Fibroblast of the aortic adventitia (primary cell): ENCODE measurements around the gene RSRC2. TPM values are rescaled to one million over a fixed set of nuclear protein-coding genes. Genes with fewer than 3 reads are reported as not detected.
"Not testable (repeated sequence)": the region's sequence is repeated elsewhere in the genome, so short reads cannot be mapped to it uniquely, and the experiment has no call there.

Experiments used
- DNase-seq: peaks from one replicate; pipeline ENCODE4 v3.0.0-alpha.2; 2010; ENCODE audit warnings: low read depth
- H3K4me3 ChIP-seq: 2 replicates; pipeline ENCODE4 v1.5.1; 2011; ENCODE audit warnings: low read depth, mild to moderate bottlenecking, control low read depth, low read length, moderate library complexity
- total RNA-seq: library from RNA; depleted of rRNA; stranded (reverse); fragments of >200 nt; gene quantifications from 2 replicates; pipeline ENCODE4 v1.2.3, GENCODE V29; 2012; ENCODE audit warnings: low replicate concordance
- TF ChIP-seq, protein P1 (sequence below): IDR thresholded peaks from 2 replicates; pipeline ENCODE4 v1.5.1; 2011; ENCODE audit warnings: mild to moderate bottlenecking, low read length, control low read depth, inconsistent platforms; ENCODE audit not compliant: insufficient read depth

Gene RSRC2
- total RNA-seq, 1 donor = 42.8 TPM

DNA sequence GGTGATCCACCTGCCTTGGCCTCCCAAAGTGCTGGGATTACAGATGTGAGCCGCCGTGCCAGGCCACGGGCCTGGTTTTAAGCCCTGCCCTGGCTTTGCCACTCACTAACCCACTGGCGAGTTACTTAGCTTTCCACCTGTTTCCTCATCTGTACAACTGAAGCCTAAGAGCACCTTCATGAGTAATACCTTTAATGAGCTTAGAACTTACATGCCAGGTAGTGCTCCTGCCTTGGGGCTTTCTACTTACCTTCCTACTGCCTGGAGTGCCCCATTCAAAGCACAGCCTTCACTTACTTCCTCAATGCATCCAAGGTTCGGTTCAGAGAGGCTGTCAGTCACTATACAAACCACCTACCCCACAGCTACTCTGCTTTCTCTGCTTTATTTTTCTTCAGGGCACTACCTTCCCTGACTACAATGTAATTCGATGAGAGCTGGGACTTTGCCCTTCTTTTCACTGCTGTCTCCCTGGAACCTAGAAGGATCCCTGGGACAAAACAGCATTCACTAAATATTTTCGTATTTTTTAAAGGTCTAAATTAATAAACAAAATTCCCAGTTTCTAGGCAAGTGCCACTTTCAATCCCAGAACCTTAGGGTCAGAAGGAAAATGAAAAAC, 39.8 kb downstream of the RSRC2 start:
- no peak for DNase-seq
- TF ChIP-seq, protein P1, sequence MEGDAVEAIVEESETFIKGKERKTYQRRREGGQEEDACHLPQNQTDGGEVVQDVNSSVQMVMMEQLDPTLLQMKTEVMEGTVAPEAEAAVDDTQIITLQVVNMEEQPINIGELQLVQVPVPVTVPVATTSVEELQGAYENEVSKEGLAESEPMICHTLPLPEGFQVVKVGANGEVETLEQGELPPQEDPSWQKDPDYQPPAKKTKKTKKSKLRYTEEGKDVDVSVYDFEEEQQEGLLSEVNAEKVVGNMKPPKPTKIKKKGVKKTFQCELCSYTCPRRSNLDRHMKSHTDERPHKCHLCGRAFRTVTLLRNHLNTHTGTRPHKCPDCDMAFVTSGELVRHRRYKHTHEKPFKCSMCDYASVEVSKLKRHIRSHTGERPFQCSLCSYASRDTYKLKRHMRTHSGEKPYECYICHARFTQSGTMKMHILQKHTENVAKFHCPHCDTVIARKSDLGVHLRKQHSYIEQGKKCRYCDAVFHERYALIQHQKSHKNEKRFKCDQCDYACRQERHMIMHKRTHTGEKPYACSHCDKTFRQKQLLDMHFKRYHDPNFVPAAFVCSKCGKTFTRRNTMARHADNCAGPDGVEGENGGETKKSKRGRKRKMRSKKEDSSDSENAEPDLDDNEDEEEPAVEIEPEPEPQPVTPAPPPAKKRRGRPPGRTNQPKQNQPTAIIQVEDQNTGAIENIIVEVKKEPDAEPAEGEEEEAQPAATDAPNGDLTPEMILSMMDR = no peak
- H3K4me3 ChIP-seq = no peak overlapping the region

DNA sequence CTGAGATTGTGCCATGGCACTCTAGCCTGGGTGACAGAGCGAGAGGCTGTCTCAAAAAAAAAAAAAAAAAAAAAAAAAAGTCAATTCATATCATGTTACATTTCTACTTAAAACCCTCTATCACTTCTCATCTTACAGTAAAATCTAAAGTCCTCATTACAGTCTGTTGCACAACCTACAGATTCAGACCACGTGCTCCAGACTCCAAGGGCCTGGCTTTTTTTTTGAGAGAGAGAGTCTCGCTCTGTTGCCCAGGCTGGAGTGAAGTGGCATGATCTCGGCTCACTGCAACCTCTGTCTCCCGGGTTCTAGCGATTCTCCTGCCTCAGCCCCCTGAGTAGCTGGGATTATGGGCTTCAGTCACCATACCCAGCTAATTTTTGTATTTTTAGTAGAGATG, 40.4 kb downstream of the RSRC2 start:
- H3K4me3 ChIP-seq, DNase-seq: not testable (repeated sequence)

DNA sequence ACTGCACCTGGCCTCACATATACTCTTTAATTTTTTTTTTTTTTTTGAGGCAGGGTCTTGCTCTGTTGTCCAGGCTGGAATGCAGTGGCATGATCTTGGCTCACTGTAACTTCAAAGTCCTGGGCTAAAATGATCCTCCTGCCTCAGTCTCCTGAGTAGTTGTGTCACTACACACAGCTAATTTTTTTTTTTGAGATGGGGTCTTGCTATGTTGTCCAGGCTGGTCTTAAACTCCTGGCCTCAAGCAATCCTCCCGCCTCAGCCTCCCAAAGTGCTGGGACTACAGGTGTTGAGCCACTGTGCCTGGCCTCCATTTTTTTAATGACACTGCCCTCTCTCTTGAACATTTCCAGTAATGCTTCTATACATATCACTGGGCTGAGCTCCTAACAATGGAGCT, 42.4 kb downstream of the RSRC2 start:
- H3K4me3 ChIP-seq, DNase-seq: not testable (repeated sequence)

DNA sequence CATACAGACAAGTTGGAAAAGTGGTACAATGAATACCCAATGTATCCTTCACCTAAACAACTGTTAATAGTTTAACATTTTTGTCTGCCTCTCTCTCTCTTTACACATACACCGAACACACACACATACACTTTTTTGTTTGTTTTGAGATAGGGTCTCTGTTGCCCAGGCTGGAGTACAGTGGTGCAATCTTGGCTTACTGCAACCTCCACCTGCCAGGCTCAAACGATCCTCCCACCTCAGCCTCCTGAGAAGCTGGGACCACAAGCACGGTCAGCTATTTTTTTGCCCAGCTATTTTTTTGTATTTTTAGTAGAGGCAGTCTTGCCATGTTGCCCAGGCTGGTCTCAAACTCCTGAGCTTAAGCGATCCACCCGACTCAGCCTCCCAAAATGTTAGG, 42.8 kb downstream of the RSRC2 start:
- TF ChIP-seq, protein P1 = no peak
- no peak for DNase-seq
- H3K4me3 ChIP-seq = no peak overlapping the region

DNA sequence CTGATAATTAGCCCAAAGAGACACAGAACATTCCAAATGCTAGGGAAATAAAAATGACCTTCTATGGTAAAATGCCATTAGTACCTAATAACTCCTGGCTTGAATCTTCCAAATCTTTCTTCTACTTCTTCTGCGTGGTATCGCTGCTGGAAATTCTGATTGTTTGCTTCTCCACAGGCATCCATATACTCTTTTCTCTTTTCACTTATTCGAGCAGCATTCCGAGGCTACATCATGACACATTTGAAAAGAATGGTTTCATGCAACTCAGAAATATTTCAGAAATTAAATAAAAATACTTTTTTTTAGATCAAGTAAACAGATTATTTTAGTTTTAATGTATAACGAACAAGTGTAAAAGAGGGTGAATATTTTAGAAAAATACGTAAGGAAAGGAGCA, 44.9 kb downstream of the RSRC2 start:
- TF ChIP-seq, protein P1 = no peak
- H3K4me3 ChIP-seq = no peak overlapping the region
- DNase-seq = no peak

DNA sequence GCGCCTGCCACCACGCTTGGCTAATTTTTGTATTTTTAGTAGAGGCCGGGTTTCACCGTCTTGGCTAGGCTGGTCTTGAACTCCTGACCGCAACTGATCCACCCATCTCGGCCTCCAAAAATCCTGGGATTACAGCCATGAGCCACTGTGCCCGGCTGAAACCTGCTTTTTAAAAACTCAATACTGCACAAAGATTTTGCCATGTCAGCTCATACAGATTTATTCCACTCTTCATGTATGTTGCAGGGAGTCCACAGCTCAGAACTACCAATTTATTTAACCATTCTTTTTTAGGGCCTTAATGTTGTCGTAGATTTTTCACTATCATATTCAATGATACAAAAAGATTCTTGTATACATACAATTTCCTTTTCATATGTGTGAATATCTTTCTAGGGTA, 46.0 kb downstream of the RSRC2 start:
- TF ChIP-seq, protein P1 = no peak
- H3K4me3 ChIP-seq = no peak overlapping the region
- DNase-seq = no peak

DNA sequence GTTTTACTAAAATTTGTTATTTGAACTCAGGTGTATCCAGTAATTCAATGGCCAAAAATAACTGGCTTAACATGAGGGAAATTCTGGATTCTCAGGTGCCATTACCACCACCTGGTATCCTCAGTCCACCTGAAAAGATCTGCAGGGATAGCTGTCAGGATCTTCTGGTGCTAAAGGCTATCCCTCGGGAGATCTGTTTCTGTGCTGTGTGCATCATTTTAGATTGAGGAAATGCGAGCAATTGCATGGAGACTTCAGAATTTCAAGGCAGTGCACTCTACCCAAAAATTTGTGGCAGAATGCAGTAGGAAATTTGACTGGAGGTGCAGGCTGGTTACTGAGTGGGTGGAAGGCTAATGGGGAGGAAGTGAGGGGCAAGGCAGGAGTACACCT, 52.4 kb downstream of the RSRC2 start:
- TF ChIP-seq, protein P1 = no peak
- no peak overlapping the region for H3K4me3 ChIP-seq
- DNase-seq = no peak

DNA sequence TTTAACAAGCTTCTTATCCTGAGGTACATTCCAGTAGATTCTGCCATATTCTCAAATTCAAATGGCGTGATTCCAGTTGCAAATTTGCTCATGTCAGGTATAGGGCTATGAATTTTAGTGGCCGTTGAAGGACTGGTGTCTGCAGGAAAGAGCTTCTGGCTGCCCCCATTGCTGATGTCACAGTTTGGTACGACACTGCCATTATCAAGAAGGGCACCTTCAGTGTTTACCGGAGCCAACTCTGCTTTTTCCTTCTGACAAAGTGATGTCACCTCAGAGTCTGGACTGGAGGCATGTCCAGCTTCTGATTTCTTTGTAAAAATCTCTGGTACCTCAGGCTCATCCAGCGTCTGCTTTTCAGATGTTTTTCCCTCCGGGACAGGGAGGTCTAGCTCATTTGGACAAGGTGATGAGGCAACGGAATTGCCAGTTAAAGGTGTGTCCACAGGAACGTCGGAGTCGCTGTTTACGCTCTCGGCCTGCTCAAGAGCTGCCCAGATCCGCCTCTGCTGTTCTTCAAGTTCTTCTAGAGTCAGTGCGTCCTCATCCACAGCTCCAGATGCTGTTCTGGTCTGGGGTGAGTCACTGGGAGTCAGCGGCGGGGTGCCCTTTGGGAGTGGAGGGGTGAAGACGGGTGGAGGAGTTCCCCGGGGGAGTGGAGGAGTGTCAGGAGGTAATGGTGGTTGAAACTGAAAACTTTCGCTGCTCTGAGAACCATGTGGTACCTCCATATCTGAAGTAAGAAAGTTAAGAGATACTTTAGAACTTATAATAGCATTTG, 53.0 kb downstream of the RSRC2 start:
- DNase-seq = no peak

More for the DNA sequence above, 53.0 kb downstream of the RSRC2 start:
- H3K4me3 ChIP-seq = no peak overlapping the region
- TF ChIP-seq, protein P1 = no peak
